Activated naive CD4-positive, alpha-beta T cell treated with anti-CD3 and anti-CD28 coated beads, Interleukin-2, amount 50 U/mL, for 24 hours (primary cell): ENCODE data around the gene LTC4S.
A peak's percentile ranks its signal among the peaks of the same experiment; 100 is the strongest.

Experiments
- H3K27ac Mint-ChIP-seq: one replicate; pipeline ENCODE4 v1.8.0; 2021; ENCODE audit warnings: mild to moderate bottlenecking, mixed read lengths
- H3K27me3 Mint-ChIP-seq: one replicate; pipeline ENCODE4 v1.8.0; 2021; ENCODE audit warnings: mixed read lengths
- H3K36me3 Mint-ChIP-seq: one replicate; pipeline ENCODE4 v1.8.0; 2021; ENCODE audit warnings: mixed read lengths
- H3K4me1 Mint-ChIP-seq: one replicate; pipeline ENCODE4 v1.8.0; 2021; ENCODE audit warnings: mixed read lengths
- H3K4me3 Mint-ChIP-seq: one replicate; pipeline ENCODE4 v1.8.0; 2021; ENCODE audit warnings: mild to moderate bottlenecking, mixed read lengths
- H3K9me3 Mint-ChIP-seq: one replicate; pipeline ENCODE4 v1.8.0; 2021; ENCODE audit warnings: mixed read lengths

The LTC4S gene

DNA sequence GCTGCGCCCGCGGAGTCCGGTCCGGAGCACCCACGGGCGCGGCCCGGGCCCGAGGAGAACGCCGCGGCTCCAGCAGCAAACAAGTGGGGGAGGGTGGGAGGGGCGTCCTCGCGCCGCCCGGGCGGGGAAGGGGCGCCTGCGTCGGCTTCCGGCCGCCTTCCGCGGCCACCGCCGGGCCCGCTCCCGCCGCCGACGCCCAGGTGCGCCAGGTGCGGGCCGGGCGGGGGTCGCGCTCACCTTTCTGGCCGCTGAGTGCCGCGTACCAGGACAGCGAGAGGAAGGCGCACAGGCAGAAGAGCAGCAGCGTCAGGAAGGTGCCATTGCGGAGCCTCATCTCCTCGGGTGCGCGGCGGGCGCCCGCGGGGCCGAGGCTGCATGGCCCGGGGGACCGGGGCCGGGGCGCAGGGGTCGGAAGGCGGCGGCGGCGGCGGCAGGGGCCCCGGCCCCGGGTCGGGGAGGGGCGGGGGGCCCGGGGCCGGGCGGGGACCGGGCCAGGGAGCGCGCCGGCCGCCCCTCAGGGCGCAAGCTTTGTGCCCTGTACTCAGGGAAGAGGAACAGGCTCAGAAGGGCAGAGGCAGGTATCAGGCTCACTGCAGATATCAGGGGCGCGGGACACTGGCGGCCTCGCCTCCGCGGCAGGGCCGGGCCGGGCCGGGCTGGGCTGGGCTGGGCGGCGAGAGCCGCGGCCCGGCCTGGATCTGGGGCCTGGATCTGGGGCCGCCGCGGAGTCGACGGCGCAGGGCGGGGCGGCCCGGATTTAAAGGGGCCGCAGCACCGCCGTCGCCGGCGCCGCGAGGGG lies 12.7 kb downstream of the LTC4S start, which contains the start of gene MGAT4B:
Gene MGAT4B, minus strand, starts transcription at position 617 of the 799 bp plus-strand sequence. Its CDS starts 283 bp downstream, at position 334.
- H3K27ac Mint-ChIP-seq, result peak within 1 kb of the TSS; percentile 83
- H3K4me1 Mint-ChIP-seq, result peaks cover 29% of the 10 kb centered on the region
- H3K9me3 Mint-ChIP-seq, result no peaks in the 10 kb centered on the region
- no peaks in the 10 kb centered on the region for H3K36me3 Mint-ChIP-seq
- no peaks in the 10 kb centered on the region for H3K27me3 Mint-ChIP-seq
- H3K4me3 Mint-ChIP-seq, result peak within 1 kb of the TSS; percentile 84

- H3K4me1 Mint-ChIP-seq, result no peaks in the 10 kb centered on the region
- H3K9me3 Mint-ChIP-seq, result no peaks in the 10 kb centered on the region
- H3K4me3 Mint-ChIP-seq, result no peak overlapping the region
- no peak overlapping the region for H3K27ac Mint-ChIP-seq
- H3K27me3 Mint-ChIP-seq, result no peaks in the 10 kb centered on the region
- H3K36me3 Mint-ChIP-seq, result peaks cover 1% of the 10 kb centered on the region
These were observed 18.5 kb downstream of the LTC4S start for GRCh38 chr5:179812135-179812825.

- no peak overlapping the region for H3K4me3 Mint-ChIP-seq
- H3K9me3 Mint-ChIP-seq, result no peaks in the 10 kb centered on the region
- peaks cover 1% of the 10 kb centered on the region for H3K36me3 Mint-ChIP-seq
- H3K4me1 Mint-ChIP-seq, result peaks cover 8% of the 10 kb centered on the region
- H3K27me3 Mint-ChIP-seq, result no peaks in the 10 kb centered on the region
- H3K27ac Mint-ChIP-seq, result no peak overlapping the region
These were observed 19.3 kb downstream of the LTC4S start for GRCh38 chr5:179812997-179813607.

DNA sequence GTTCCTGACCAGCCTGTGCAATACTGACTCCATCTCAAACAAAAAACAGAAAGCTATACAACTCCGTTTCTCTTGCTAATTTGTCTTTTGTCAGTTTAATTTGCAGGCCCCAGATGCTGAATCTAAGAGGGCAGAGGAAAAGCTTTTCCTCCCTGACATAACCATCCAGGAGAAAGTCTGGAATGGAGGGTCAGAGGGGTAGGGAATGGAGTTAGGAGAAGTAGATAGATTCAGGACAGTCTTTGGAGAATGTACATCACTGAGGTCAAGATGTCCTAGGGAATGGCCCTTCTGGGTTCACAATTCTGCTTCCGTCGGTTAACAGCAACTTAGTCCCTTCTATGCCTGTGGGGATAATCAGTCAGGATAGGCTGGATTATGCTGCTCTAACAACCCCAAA lies 20.3 kb downstream of the LTC4S start:
- H3K36me3 Mint-ChIP-seq, result peaks cover 1% of the 10 kb centered on the region
- no peaks in the 10 kb centered on the region for H3K9me3 Mint-ChIP-seq
- no peak overlapping the region for H3K4me3 Mint-ChIP-seq
- H3K4me1 Mint-ChIP-seq, result peaks cover 15% of the 10 kb centered on the region
- H3K27ac Mint-ChIP-seq, result no peak overlapping the region
- H3K27me3 Mint-ChIP-seq, result no peaks in the 10 kb centered on the region

GRCh38 chr5:179815491-179816249 lies 21.9 kb downstream of the LTC4S start:
- Mint-ChIP-seq H3K27ac (no peak overlapping the region), H3K9me3 (no peaks in the 10 kb centered on the region), H3K4me1 (peaks cover 24% of the 10 kb centered on the region), H3K36me3 (peaks cover 1% of the 10 kb centered on the region), H3K27me3 (no peaks in the 10 kb centered on the region), H3K4me3 (peak overlapping the region; percentile 51)

DNA sequence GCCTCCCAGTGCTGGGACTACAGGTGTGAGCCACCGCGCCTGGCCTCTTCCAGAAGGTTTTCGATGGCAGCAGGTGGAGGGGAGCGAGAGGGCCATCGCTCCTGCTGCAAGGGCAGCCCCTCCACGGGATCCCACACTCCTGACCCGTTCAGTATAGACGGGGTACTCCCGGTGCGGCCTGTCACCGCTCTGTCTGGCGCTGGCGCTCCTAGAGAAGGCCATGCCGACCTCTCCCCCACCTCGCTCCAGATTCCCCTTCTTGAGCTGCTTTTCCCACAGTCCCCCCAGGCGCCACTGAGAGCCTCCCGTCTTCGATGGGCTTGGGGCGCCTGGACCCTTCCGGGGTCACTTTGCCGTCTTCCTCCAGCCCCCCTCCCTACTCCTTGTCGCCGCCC lies 22.6 kb downstream of the LTC4S start:
- H3K4me3 Mint-ChIP-seq, result no peak overlapping the region
- no peak overlapping the region for H3K27ac Mint-ChIP-seq
- H3K4me1 Mint-ChIP-seq, result peaks cover 24% of the 10 kb centered on the region
- H3K27me3 Mint-ChIP-seq, result no peaks in the 10 kb centered on the region
- no peaks in the 10 kb centered on the region for H3K9me3 Mint-ChIP-seq
- H3K36me3 Mint-ChIP-seq, result peaks cover 1% of the 10 kb centered on the region

DNA sequence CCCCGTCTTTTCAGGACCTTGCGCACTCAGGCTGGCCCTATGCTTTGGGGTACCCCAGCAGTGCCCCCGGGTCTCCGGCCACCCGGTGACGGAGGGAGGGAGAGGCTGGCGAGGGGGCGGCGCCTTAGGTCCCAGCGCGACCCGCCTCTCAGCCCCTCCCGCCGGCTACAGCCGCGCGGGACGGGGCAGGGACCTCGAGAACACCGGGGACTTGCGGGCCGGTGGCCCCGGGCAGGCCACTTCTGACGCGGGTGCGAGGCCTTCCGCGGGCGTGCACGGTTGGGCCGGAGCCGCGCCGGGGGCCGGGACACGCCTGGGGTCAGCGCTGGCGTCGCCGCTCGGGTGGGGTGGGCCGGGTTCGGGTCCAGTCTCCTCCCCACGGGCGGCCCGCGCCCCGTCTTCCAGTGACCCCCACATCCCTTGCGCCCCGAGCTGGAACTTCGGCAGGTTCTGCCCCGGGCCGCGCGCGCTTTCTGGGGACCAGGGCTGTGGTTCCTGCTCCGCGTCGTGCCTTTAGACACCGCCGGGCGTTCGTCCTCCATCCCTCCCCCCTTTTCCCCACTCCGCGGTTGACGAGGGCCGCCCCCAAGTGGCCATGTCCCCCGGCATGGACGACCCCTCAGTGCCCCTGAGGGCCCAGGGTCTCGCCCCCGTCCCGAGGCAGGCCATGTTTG lies 23.1 kb downstream of the LTC4S start:
- H3K4me1 Mint-ChIP-seq, result peaks cover 27% of the 10 kb centered on the region
- no peaks in the 10 kb centered on the region for H3K9me3 Mint-ChIP-seq
- H3K27ac Mint-ChIP-seq, result no peak overlapping the region
- H3K36me3 Mint-ChIP-seq, result peaks cover 1% of the 10 kb centered on the region
- peak overlapping the region; percentile 42 for H3K4me3 Mint-ChIP-seq
- no peaks in the 10 kb centered on the region for H3K27me3 Mint-ChIP-seq

- H3K9me3 Mint-ChIP-seq, result no peaks in the 10 kb centered on the region
- peaks cover 1% of the 10 kb centered on the region for H3K36me3 Mint-ChIP-seq
- H3K4me3 Mint-ChIP-seq, result peak overlapping the region; percentile 42
- H3K27ac Mint-ChIP-seq, result no peak overlapping the region
- peaks cover 32% of the 10 kb centered on the region for H3K4me1 Mint-ChIP-seq
- no peaks in the 10 kb centered on the region for H3K27me3 Mint-ChIP-seq
These were observed 23.7 kb downstream of the LTC4S start for GRCh38 chr5:179817470-179817840.

DNA sequence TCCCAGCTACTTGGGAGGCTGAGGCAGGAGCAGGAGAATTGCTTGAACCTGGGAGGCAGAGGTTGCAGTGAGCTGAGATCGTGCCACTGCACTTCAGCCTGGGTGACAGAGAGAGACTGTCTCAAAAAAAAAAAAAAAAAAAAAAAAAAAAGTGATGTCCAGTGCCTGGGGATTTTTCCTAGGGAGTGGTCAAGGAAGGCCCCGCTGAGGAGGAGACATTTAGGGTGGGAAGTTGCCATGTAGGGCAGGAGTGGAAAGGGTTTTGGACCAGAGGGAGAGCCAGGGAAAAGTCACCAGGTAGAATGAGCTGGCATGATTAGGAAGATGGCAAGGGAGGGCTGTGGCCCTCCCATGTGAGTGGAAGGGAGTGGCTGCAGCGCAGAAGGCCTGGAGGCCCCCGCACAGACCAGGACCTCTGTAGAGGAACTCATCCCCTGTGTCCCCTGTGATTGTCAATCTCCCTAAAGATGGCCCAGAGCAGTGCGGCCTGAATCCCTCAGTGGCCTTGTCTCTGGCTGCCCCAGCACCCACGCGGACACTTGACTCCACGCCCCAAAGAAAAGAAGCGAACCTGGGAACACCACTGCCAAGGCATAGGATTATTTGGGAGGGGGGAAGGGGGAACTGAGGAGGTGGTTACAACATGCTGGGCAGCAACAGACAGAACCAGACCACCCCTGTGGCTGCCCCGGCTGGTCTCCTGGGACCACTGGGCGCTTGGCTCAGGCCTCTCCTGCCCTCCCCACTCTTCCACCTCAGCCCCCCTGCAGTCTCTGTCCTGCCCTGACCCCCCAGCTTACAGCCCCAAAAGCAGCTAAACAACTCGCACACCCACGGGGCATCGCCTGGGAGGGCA lies 24.3 kb downstream of the LTC4S start:
- Mint-ChIP-seq H3K4me1 (peaks cover 39% of the 10 kb centered on the region), H3K27ac (no peak overlapping the region), H3K27me3 (no peaks in the 10 kb centered on the region), H3K9me3 (no peaks in the 10 kb centered on the region), H3K4me3 (peak overlapping the region; percentile 80), H3K36me3 (peaks cover 3% of the 10 kb centered on the region)

DNA sequence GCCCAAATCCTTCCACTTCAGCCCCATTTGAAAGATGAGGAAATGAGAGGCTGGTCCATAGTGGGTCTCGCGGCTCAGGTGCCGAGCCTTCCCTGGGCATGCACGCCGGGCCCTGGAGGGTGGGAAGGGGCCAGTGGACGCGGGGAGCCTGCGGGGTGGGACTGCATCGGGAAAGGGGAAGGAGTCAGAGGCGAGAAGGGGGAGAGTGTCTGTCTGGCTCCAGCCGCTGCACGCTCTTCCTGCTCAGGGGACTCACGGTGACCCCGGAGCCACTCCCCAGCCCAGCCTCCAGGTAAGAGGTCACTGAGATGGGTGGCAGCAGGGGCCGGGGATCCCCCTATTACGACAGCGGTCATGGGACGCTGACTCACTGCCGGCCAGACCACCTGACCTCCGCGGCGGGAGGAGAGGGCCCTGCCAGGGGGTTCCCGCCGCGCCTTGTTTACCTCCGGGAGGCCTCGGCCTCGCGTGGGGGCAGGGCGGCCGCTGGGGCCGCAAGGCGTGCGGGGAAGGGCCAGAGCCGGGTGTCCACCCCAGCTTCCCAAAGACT lies 25.0 kb downstream of the LTC4S start:
- peaks cover 3% of the 10 kb centered on the region for H3K36me3 Mint-ChIP-seq
- no peaks in the 10 kb centered on the region for H3K9me3 Mint-ChIP-seq
- no peaks in the 10 kb centered on the region for H3K27me3 Mint-ChIP-seq
- H3K4me1 Mint-ChIP-seq, result peaks cover 42% of the 10 kb centered on the region
- H3K27ac Mint-ChIP-seq, result no peak overlapping the region
- H3K4me3 Mint-ChIP-seq, result peak overlapping the region; percentile 80

GRCh38 chr5:179819296-179820126 lies 25.7 kb downstream of the LTC4S start:
- Mint-ChIP-seq H3K27ac (peak overlapping the region; percentile 85), H3K27me3 (no peaks in the 10 kb centered on the region), H3K36me3 (peaks cover 4% of the 10 kb centered on the region), H3K4me1 (peaks cover 44% of the 10 kb centered on the region), H3K4me3 (peak overlapping the region; percentile 79), H3K9me3 (no peaks in the 10 kb centered on the region)

GRCh38 chr5:179820127-179820482 lies 26.3 kb downstream of the LTC4S start:
- peaks cover 7% of the 10 kb centered on the region for H3K36me3 Mint-ChIP-seq
- H3K4me3 Mint-ChIP-seq, result peak overlapping the region; percentile 79
- no peaks in the 10 kb centered on the region for H3K9me3 Mint-ChIP-seq
- no peaks in the 10 kb centered on the region for H3K27me3 Mint-ChIP-seq
- peaks cover 50% of the 10 kb centered on the region for H3K4me1 Mint-ChIP-seq
- peak overlapping the region; percentile 85 for H3K27ac Mint-ChIP-seq

DNA sequence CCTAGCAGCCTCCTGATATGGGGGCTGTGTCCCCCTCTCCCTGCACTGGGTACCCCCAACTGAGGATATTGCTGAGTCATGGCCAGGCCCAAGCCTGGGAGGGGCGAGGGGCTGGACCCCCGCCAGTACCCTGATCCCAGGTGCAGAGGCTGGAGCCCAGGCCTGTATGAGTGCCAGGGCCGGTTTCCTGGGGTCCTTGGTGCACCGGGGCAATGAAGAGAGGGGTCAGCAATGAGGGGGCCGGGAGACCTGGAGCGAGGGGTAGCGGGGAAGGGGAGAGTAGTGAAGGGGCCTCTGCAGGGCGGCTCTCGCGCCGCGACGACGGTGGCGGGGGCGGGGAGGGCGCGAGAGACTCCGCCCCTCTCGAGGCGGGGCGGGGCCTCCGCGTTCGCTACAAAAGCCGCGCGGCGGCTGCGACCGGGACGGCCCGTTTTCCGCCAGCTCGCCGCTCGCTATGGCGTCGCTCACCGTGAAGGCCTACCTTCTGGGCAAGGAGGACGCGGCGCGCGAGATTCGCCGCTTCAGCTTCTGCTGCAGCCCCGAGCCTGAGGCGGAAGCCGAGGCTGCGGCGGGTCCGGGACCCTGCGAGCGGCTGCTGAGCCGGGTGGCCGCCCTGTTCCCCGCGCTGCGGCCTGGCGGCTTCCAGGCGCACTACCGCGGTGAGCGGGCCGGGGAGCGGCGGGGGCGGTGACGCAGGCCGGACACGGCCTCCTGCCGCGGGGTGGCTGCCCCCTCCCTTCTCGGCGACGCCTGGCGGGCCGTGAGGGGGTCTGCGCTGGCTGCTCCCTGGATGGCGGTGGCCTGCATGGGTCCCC lies 26.9 kb downstream of the LTC4S start, which contains the start of gene SQSTM1:
Gene SQSTM1, plus strand, starts transcription at position 423 of the 815 bp plus-strand sequence. Its CDS starts 32 bp downstream, at position 455.
- Mint-ChIP-seq H3K27me3 (no peaks in the 10 kb centered on the region), H3K4me3 (peak within 1 kb of the TSS; percentile 93), H3K9me3 (no peaks in the 10 kb centered on the region), H3K27ac (peak within 1 kb of the TSS; percentile 88), H3K36me3 (peaks cover 7% of the 10 kb centered on the region), H3K4me1 (peaks cover 52% of the 10 kb centered on the region)
